GM20000 (cell line): ENCODE results near the gene ALKBH2.
"Not testable (repeated sequence)": the region's sequence is repeated elsewhere in the genome, so short reads cannot be mapped to it uniquely, and the experiment has no call there.

ENCODE experiments used
- DNase-seq: peaks from one replicate; pipeline ENCODE4 v3.0.0; 2012; ENCODE audit warnings: low spot score
- TF ChIP-seq, protein P1 (sequence below): IDR thresholded peaks from 2 replicates; pipeline ENCODE4 v1.5.1; 2012; ENCODE audit warnings: mild to moderate bottlenecking, control low read depth; ENCODE audit errors: extremely low read depth, missing control alignments

ALKBH2 gene

DNA sequence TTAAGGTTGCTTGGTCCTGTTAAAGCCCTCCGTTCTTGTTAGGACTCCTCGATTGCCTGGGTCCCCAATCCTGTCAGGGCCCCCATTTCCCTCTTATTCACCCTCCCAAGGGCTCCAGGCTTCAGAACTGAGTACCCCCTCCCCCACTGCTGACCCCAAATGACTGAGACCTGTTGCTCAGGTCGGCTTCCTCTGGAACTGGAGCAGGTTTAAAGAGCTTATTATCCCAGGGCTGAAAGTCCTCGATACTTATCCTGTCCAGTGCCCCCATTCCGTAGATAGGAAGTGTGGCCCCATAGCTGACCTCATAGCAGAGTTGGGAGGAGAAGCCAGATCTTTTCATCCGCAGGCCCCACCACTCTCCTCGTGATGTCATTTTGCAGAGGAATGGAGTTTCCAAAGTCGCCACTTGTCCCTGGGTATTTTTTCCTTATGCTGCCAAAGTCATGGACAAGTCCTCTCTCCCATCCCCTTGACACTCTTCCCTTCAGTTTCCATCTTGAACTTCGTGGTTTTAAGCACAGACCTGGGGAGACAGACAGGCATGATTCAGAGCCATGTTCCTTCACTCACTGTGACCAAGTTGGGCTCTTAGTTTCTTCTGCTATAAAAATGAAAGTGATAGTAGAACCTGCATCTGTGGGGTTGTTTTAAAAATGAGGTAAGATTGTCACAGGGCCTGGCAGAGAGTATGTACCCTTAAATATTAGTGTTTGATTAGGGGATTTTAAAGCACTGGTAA, 39.7 kb downstream of the ALKBH2 start:
- TF ChIP-seq, protein P1, sequence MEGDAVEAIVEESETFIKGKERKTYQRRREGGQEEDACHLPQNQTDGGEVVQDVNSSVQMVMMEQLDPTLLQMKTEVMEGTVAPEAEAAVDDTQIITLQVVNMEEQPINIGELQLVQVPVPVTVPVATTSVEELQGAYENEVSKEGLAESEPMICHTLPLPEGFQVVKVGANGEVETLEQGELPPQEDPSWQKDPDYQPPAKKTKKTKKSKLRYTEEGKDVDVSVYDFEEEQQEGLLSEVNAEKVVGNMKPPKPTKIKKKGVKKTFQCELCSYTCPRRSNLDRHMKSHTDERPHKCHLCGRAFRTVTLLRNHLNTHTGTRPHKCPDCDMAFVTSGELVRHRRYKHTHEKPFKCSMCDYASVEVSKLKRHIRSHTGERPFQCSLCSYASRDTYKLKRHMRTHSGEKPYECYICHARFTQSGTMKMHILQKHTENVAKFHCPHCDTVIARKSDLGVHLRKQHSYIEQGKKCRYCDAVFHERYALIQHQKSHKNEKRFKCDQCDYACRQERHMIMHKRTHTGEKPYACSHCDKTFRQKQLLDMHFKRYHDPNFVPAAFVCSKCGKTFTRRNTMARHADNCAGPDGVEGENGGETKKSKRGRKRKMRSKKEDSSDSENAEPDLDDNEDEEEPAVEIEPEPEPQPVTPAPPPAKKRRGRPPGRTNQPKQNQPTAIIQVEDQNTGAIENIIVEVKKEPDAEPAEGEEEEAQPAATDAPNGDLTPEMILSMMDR, result no peak
- peak; percentile 79 for DNase-seq

DNA sequence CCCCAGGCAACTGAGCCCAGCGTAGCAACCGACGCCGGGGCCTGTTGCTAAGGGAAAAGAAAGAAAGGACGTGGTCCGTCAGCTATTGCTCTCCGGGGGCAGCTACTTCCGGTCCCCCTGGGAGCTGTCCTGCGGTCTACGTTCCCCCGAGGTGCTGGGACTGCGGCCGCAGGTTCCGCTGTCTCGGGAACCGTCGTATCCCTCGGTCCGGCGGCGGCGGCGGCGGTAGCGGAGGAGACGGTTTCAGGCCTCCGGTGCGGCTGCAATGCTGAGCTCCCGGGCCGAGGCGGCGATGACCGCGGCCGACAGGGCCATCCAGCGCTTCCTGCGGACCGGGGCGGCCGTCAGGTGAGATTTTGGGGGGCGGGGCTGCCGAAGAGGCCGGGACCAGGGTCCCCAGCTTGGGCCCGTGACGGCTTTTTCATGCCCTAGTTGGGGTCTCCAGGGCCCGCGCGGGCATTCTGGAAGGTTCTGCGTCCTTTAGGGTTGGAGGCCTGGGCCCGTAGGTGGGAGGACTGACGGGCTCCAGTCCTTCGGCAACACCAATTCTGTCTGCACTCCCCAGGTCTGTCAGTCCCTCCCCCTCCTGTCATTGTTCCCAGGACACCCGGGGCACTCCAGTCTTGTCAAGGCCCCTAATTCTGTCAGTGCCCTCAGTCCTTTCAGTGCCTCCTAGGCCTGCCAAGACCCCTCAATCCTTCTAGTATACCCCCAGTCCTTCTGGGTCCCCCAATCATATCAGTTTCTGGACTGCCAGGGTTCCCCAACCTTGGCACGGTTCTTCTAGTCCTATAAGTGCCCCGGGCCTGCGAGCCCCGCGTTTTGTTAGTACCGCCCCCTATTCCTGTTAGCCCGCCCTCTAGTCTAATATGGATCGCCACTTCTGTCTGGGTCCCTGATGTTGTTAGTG, 40.6 kb downstream of the ALKBH2 start, which contains the start of gene USP30:
TSS of gene USP30 (plus strand) at position 163 of the 910 bp plus-strand sequence. CDS start at position 266, 103 bp downstream.
- TF ChIP-seq, protein P1, result no peak
- DNase-seq, result peak; percentile 89

DNA sequence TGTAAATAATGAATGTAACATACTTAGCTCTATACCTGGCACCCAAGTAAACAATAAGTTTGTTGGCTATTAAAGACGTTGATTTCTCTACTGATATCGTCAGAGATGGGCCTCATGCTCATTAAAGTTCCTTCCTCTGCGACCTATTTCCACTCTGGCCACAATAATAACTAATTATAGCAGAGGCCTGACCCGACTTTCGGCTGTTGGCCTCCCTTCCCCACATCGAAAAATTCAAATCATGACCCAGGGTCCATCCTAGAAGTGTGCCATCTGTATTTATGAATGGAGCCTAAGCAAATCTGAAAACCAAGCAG, 41.2 kb downstream of the ALKBH2 start:
- TF ChIP-seq, protein P1, result no peak
- DNase-seq, result no peak

DNA sequence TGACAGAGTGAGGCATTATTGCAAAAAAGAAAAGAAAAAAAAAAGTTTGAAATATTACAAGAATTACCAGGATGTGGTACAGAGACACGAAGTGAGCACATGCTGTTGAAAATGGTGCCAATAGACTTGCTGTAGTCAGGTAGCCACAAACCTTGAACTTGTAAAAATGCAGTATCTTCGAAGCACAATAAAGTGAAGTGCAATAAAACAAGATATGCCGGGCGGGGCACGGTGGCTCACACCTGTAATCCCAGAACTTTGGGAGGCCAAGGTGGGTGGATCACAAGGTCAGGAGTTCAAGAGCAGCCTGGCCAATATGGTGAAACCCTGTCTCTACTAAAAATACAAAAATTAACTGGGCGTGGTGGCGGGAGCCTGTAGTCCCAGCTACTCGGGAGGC, 43.5 kb downstream of the ALKBH2 start:
- not testable (repeated sequence) for DNase-seq

DNA sequence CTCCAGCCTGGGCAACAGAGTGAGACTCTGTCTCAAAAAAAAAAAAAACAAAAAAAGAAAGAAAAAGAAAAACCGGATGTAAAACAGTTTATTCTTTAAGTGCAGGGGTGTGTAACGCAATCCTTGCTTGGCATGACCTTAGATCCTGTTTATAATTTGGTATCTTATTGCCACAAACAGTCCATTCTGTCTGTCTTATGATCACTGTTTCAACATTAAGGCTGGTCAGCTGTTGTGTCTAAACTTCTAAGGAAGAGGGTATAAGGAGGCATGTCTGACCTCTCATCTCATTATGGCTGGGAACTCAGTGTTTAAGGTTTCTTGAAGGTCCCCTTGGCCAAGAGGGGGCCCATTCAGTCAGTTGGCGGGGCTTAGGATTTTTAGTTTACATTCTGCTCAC, 44.6 kb downstream of the ALKBH2 start:
- DNase-seq, result not testable (repeated sequence)

DNA sequence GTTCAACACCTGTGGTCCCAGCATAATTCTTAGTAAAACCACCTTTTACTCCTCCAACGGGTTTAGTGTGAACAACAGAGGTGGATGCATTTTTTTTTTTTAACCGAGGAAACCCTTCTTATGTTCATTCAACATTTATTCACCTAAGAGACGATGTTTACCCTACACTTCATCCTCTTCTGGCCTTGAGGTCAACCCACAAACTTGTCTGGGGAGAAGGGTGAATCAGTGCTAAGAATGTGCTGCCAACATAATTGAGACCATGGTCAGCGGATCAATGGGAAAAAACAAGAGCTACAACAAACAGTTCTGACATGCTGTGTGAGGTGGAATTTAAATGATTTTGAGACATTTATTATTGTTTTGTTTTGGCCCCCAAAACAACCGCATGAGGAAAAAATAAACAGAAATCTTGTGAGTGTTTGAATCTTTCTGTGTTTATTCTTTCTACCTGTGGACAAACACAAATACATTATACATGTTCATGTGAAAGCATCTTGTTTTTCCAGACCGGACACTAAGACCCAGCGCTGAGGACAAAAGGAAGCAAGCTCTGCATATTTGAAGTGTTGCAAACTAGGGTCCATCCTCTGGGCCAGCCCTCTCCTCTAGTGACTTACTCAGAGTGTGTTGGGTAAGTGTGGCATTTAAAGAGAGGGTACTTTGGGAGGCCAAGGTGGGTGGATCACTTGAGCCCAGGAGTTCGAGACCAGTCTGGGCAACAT, 46.0 kb downstream of the ALKBH2 start:
- no peak for DNase-seq

DNA sequence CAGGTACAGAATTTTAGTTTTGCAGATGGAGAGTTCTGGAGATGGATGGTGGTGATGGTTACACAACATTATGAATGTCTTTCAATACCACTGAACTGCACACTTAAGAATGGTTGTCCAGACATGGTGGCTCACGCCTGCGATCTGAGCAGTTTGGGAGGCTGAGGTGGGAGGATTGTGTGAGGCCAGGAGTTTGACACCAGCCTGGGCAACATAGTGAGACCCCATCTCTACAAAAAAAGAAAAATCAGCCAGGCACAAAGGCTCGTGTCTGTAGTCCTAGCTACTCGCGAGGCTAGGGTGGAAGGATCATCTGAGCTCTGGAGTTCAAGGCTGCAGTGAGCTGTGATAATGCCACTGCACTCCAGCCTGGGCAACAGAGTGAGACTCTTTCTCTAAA, 49.0 kb downstream of the ALKBH2 start:
- TF ChIP-seq, protein P1, result no peak
- DNase-seq, result no peak

More for the DNA sequence above, 46.0 kb downstream of the ALKBH2 start:
- TF ChIP-seq, protein P1, result no peak
